ENCODE measurements around the gene GNA14.
"Not testable (repeated sequence)": the region's sequence is repeated elsewhere in the genome, so short reads cannot be mapped to it uniquely, and the experiment has no call there.

Gene GNA14

DNA sequence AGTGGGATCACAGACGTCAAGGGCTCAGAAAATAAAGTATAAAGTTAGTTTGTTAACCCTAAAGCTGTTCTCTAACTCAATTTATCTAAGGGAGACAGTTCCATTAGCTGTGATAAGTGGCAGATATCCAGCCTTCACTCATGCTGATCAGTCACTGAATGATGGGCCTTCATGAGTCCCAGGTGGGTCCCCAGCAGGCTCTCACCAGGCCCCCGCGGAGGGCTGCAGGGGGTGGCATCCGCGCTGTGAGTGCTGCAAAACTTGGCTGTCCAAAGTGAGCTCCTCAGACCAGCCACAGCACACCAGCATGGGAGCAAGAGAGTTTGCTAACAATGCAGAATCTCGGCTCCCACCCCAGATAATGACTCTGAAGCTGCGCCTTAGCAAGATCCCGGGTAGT is 187.2 kb downstream of the GNA14 start:
- no peak overlapping the region for H3K4me3 ChIP-seq
- in situ Hi-C loops (cut with MboI; ENCODE audit: low sequenced_read_pairs) = no loop called here
- no peaks in the 10 kb centered on the region for H3K27me3 ChIP-seq (ENCODE audit: low read depth)
- H3K4me1 ChIP-seq = no peaks in the 10 kb centered on the region
- H3K9me3 ChIP-seq = no peaks in the 10 kb centered on the region
- no peaks in the 10 kb centered on the region for H3K36me3 ChIP-seq (replicated peaks)
- DNase-seq (ENCODE audit: low spot score in 2 of 2) = no peak

DNA sequence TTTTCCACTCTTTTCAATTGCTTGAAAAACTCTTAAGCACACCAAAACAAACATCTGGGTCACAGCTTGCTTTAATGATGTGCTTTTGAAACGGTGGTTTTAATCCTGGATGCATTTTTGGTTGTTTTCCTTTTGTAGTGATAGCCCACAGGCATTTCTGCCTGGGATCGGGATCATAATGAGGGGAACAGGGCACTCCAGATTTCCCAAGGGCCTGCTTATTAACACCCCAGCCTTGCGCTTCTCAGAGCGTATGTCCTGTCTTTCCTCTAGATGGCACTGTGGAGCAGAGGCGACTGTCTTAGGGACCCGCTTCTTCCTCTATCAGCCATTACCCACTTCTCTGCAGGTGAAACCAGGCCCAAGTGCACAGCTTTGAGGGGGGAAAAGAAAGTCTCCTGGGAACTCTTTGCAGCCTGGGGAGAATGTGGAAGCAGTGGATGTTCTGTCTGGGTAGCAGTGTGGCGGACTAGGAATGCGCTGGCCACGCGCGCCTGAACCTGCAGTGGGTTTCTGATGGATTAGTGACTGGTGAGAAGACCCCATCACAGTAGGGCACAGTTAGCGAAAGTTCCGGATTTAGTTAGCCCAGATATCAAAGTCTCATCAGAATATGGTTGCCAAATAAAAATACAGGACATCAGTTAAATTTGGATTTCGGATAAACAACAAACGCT is 190.1 kb downstream of the GNA14 start:
- no peak overlapping the region for H3K4me3 ChIP-seq
- no peaks in the 10 kb centered on the region for H3K36me3 ChIP-seq (replicated peaks)
- H3K9me3 ChIP-seq = no peaks in the 10 kb centered on the region
- no peaks in the 10 kb centered on the region for H3K27me3 ChIP-seq (ENCODE audit: low read depth)
- in situ Hi-C loops (cut with MboI; ENCODE audit: low sequenced_read_pairs) = loop anchor here (10.0 kb wide), 1 partner anchor 287 kb away; no protein-coding TSS in a partner anchor
- DNase-seq (ENCODE audit: low spot score in 2 of 2) = peak; percentile 74 to 83
- no peaks in the 10 kb centered on the region for H3K4me1 ChIP-seq

GRCh38 chr9:77456829-77457437 is 191.2 kb downstream of the GNA14 start:
- in situ Hi-C loops (cut with MboI; ENCODE audit: low sequenced_read_pairs) = loop anchor here (10.0 kb wide), 1 partner anchor 288 kb away; no protein-coding TSS in a partner anchor
- peak; percentile 67 to 89 for DNase-seq (ENCODE audit: low spot score in 2 of 2)
- Histone ChIP-seq H3K27me3 (ENCODE audit: low read depth) (no peaks in the 10 kb centered on the region), H3K4me1 (no peaks in the 10 kb centered on the region), H3K36me3 (replicated peaks) (no peaks in the 10 kb centered on the region), H3K9me3 (no peaks in the 10 kb centered on the region), H3K4me3 (no peak overlapping the region)

DNA sequence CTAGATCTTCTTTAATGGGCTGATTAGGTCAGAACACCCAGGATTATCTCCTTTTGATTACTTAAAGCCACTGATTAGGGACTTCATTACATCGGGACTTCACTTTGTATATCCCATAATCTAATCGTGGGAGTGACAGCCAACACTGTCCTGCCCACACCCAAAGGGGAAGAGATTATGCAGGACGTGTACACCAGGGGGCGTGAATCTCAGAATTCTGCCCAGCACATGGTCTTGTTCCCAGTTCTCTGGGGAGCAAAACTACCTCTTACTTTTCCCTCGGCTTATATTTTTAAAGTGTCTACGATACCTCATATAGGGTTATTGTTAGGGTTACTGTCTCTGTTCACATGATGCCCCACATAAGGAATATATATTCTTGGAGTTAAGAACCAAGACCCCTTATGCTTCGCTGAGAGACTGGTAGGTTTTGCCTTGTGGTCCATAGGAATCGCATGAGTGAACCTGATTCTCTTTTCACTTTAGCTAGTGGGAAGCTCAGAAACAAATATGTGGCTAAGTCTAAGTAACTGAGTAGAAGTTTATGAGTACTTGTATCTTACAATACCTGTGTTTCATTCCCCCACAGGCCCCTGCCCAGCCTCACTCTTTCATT is 192.7 kb downstream of the GNA14 start:
- Histone ChIP-seq H3K4me3 (no peak overlapping the region), H3K9me3 (no peaks in the 10 kb centered on the region), H3K27me3 (ENCODE audit: low read depth) (no peaks in the 10 kb centered on the region), H3K36me3 (replicated peaks) (no peaks in the 10 kb centered on the region), H3K4me1 (no peaks in the 10 kb centered on the region)
- in situ Hi-C loops (cut with MboI; ENCODE audit: low sequenced_read_pairs) = loop anchor here (10.0 kb wide), 1 partner anchor 289 kb away; no protein-coding TSS in a partner anchor
- DNase-seq (ENCODE audit: low spot score in 2 of 2) = peak; percentile 29 to 77

DNA sequence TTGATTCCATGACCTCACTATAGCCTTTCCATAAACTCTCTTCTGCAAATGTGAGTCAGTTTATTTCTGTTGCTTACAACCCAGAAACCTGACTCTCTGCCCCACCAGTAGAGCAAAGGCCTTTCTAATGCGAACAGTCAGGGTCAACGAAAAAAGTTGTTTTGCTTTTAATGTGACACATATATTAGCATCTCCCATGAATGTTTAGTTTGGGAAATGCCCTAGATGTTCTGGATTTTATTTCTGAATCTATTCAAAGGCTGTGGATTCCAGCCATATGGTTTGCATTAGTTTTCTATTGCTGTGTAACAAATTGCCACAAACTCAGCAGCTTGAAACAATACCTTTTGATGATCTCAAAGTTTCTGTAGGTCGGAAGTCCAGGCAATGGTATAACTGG is 193.5 kb downstream of the GNA14 start:
- H3K9me3 ChIP-seq = no peaks in the 10 kb centered on the region
- H3K27me3 ChIP-seq (ENCODE audit: low read depth) = no peaks in the 10 kb centered on the region
- no peaks in the 10 kb centered on the region for H3K4me1 ChIP-seq
- no peaks in the 10 kb centered on the region for H3K36me3 ChIP-seq (replicated peaks)
- in situ Hi-C loops (cut with MboI; ENCODE audit: low sequenced_read_pairs) = loop anchor here (10.0 kb wide), 1 partner anchor 290 kb away; no protein-coding TSS in a partner anchor
- H3K4me3 ChIP-seq = no peak overlapping the region
- DNase-seq (ENCODE audit: low spot score in 2 of 2) = no peak

- no peak for DNase-seq (ENCODE audit: low spot score in 2 of 2)
- Histone ChIP-seq H3K36me3 (replicated peaks) (no peaks in the 10 kb centered on the region), H3K27me3 (ENCODE audit: low read depth) (no peaks in the 10 kb centered on the region), H3K4me3 (no peak overlapping the region), H3K9me3 (no peaks in the 10 kb centered on the region), H3K4me1 (no peaks in the 10 kb centered on the region)
- in situ Hi-C loops (cut with MboI; ENCODE audit: low sequenced_read_pairs) = loop anchor here (10.0 kb wide), 1 partner anchor 291 kb away; no protein-coding TSS in a partner anchor
Measured at GRCh38 chr9:77453825-77454647, 194.1 kb downstream of the GNA14 start.

DNA sequence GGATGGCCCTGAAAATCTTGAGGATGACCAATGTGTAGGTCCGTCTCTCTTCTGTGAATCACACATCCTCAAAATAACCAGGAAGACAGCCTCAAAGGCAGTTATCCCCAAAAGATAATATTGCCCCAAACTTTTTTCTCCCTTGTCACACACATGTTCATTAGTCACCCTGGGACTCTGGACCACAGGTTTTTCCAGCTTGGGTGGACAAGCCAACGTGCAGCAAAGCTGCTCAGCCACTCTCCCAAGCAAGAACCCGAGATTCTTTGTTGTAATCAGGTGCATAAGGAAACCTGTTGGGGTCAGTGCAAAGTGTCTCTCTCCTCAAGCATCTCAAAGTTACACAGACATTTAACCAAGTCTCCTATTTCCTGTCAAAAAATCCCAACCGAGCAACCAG is 196.6 kb downstream of the GNA14 start:
- no peak for DNase-seq (ENCODE audit: low spot score in 2 of 2)
- Histone ChIP-seq H3K9me3 (no peaks in the 10 kb centered on the region), H3K36me3 (replicated peaks) (no peaks in the 10 kb centered on the region), H3K27me3 (ENCODE audit: low read depth) (no peaks in the 10 kb centered on the region), H3K4me1 (no peaks in the 10 kb centered on the region), H3K4me3 (no peak overlapping the region)
- in situ Hi-C loops (cut with MboI; ENCODE audit: low sequenced_read_pairs) = loop anchor here (10.0 kb wide), 1 partner anchor 293 kb away; no protein-coding TSS in a partner anchor

DNA sequence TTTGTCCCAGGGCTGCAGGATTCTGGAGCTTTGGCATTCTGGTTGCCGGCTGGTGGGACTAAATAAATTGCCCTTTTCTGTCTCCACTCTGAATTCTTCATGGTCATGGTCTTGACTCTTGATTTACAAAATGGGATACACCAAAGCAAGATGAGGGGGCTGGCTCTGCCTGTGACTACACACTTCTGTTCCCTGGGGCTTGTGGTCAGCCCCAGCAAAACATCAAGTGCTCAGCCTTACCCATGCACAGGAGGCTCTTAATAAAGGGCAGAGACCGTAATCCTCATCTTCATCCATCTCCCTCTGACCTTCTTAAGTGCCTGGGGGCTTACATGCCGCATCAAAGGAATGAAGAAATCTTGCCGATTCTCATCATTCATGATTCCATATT is 198.0 kb downstream of the GNA14 start:
- in situ Hi-C loops (cut with MboI; ENCODE audit: low sequenced_read_pairs) = loop anchor here (10.0 kb wide), 1 partner anchor 295 kb away; no protein-coding TSS in a partner anchor
- Histone ChIP-seq H3K36me3 (replicated peaks) (no peaks in the 10 kb centered on the region), H3K27me3 (ENCODE audit: low read depth) (no peaks in the 10 kb centered on the region), H3K4me3 (no peak overlapping the region), H3K4me1 (no peaks in the 10 kb centered on the region), H3K9me3 (no peaks in the 10 kb centered on the region)
- DNase-seq (ENCODE audit: low spot score in 2 of 2) = no peak

DNA sequence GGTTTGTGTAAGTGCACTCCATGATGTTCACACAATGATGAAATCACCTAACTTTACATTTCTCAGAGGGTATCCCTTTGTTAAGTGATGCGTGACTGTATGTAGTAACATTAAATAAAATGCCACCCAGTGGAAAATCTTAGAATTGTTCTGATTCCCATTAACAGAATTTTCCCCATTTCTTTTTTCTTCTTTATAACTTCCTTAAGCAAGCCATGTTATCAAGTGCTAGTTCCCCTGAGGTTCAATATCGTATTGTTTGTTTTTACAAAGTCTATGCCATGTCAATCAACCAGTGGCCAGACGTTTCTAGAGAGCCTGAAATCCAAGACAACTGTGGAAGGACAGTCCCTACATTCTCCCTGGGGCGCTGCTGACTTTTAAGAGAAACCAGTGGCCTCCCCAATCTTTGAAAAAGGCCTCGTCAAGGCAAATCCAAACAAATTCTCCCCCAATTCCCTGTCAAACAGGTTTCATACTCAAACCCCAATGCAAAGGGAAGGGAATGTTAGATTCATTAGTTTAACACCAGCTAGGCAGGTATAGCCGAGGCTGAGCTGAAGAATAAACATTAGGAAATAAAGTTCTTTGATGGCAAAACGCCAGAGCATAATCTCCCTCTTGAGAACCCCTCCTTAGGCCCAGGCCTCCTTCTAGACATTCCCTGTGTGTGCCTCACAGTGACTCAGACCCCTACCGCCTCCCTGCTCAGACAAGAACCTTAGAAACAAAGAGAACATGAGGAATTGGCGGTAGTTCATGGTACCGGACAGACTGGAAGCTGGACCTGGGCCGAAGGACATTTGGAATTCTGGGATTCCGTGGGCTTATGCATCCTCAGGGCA is 198.7 kb downstream of the GNA14 start:
- Histone ChIP-seq H3K4me3 (no peak overlapping the region), H3K9me3 (no peaks in the 10 kb centered on the region), H3K27me3 (ENCODE audit: low read depth) (no peaks in the 10 kb centered on the region), H3K4me1 (no peaks in the 10 kb centered on the region), H3K36me3 (replicated peaks) (no peaks in the 10 kb centered on the region)
- DNase-seq (ENCODE audit: low spot score in 2 of 2) = no peak
- in situ Hi-C loops (cut with MboI; ENCODE audit: low sequenced_read_pairs) = loop anchor here (10.0 to 25.0 kb wide), 2 partner anchors 295 to 663 kb away; no protein-coding TSS in a partner anchor

DNA sequence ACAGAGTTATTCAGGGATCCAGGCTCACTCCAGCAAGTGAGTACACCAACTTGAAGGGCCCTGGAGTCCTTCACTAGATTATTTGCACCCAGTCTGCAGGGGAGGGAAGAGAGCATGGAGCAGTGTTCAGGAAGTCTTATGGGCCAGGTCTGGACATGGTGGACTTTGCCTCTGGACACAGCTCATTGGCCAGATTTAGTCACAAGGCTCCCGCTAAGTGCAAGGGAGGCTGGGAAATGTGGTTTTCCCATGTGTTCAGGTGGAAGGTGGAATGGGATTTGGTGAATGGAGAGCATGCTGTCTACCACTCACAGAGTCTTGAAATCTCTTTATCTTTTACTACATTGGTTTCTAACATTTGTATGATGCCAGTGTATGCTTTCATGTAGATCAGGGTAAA is 200.5 kb downstream of the GNA14 start:
- Histone ChIP-seq H3K4me3 (no peak overlapping the region), H3K9me3 (no peaks in the 10 kb centered on the region), H3K4me1 (no peaks in the 10 kb centered on the region), H3K36me3 (replicated peaks) (no peaks in the 10 kb centered on the region), H3K27me3 (ENCODE audit: low read depth) (no peaks in the 10 kb centered on the region)
- DNase-seq (ENCODE audit: low spot score in 2 of 2) = no peak
- in situ Hi-C loops (cut with MboI; ENCODE audit: low sequenced_read_pairs) = loop anchor here (25.0 kb wide), 1 partner anchor 665 kb away; no protein-coding TSS in a partner anchor

GRCh38 chr9:77442436-77442835 is 205.7 kb downstream of the GNA14 start:
- Histone ChIP-seq H3K4me1 (no peaks in the 10 kb centered on the region), H3K36me3 (replicated peaks) (no peaks in the 10 kb centered on the region), H3K4me3 (no peak overlapping the region), H3K9me3 (no peaks in the 10 kb centered on the region), H3K27me3 (ENCODE audit: low read depth) (no peaks in the 10 kb centered on the region)
- no peak for DNase-seq (ENCODE audit: low spot score in 2 of 2)
- in situ Hi-C loops (cut with MboI; ENCODE audit: low sequenced_read_pairs) = loop anchor here (25.0 kb wide), 1 partner anchor 670 kb away; no protein-coding TSS in a partner anchor

- not testable (repeated sequence) for H3K4me1 ChIP-seq; H3K4me3 ChIP-seq; DNase-seq (ENCODE audit: low spot score in 2 of 2); H3K36me3 ChIP-seq (replicated peaks); H3K9me3 ChIP-seq; H3K27me3 ChIP-seq (ENCODE audit: low read depth)
- in situ Hi-C loops (cut with MboI; ENCODE audit: low sequenced_read_pairs) = loop anchor here (25.0 kb wide), 1 partner anchor 671 kb away; no protein-coding TSS in a partner anchor
Measured at GRCh38 chr9:77441124-77441523, 207.0 kb downstream of the GNA14 start.
